H1 (cell line): ENCODE data around the gene OR10V1. TPM values are rescaled to one million over a fixed set of nuclear protein-coding genes. Genes with fewer than 3 reads are reported as not detected.

Experiments
- CTCF ChIA-PET: fragments of 300-600 bp; sonication (Branson Sonifier 250); formaldehyde crosslinking; loops from one replicate; lab custom pipeline; 2021; ENCODE audit not compliant: partially characterized antibody; lab: Charles Lee
- POLR2A ChIA-PET: fragments of 300-600 bp; sonication (Branson Sonifier 250); formaldehyde crosslinking; loops from one replicate; lab custom pipeline; 2021; ENCODE audit warnings: inconsistent platforms; ENCODE audit not compliant: partially characterized antibody; lab: Charles Lee
- DNase-seq, 2 experiments: peaks; one replicate each; pipeline versions ENCODE4 v3.0.0 to v3.0.0-alpha.2; 2010 to 2022; ENCODE audit warnings: low spot score in 2 of 2, low read depth in 1 of 2, mixed read lengths in 1 of 2
- FAIRE-seq: peaks from 2 replicates; lab custom pipeline; 2011; peaks lifted over from hg19 to GRCh38; lab: Jason Lieb, UNC
- H2AFZ ChIP-seq: 2 replicates; pipeline ENCODE4 v1.8.1; 2012; ENCODE audit warnings: low read length, inconsistent platforms
- H2AK5ac ChIP-seq: 2 replicates; pipeline ENCODE4 v1.6.1; 2013; ENCODE audit warnings: low read depth, low read length
- H2BK120ac ChIP-seq: replicated peaks from 2 replicates; pipeline ENCODE3; 2013; ENCODE audit warnings: low read depth, low read length, inconsistent platforms
- H2BK12ac ChIP-seq: 2 replicates; pipeline ENCODE4 v1.6.1; 2013; ENCODE audit warnings: low read depth, low read length
- H2BK15ac ChIP-seq: 2 replicates; pipeline ENCODE4 v1.6.1; 2013; ENCODE audit warnings: low read length
- H2BK20ac ChIP-seq: 2 replicates; pipeline ENCODE4 v1.6.1; 2013; ENCODE audit warnings: low read length
- H2BK5ac ChIP-seq: 2 replicates; pipeline ENCODE4 v1.6.1; 2013; ENCODE audit warnings: low read depth, low read length
- H3K14ac ChIP-seq: 2 replicates; pipeline ENCODE4 v1.6.1; 2013; ENCODE audit warnings: inconsistent platforms; ENCODE audit not compliant: insufficient read length
- H3K18ac ChIP-seq: 2 replicates; pipeline ENCODE4 v1.6.1; 2013; ENCODE audit warnings: low read length; ENCODE audit errors: extremely low read depth
- H3K23ac ChIP-seq: 2 replicates; pipeline ENCODE4 v1.6.1; 2013; ENCODE audit warnings: inconsistent platforms; ENCODE audit not compliant: insufficient read length
- H3K23me2 ChIP-seq: 2 replicates; pipeline ENCODE4 v1.6.1; 2013; ENCODE audit warnings: low read depth, low read length
- H3K27ac ChIP-seq: 2 replicates; pipeline ENCODE4 v1.6.1; 2011; ENCODE audit warnings: low read depth, low read length, inconsistent platforms
- H3K27me3 ChIP-seq, 4 experiments: replicated peaks in 1 of 4; 1 replicate in 1 of 4; 2 replicates in 3 of 4; pipeline versions ENCODE4 v1.6.1 to v1.8.1; 2011 to 2013; ENCODE audit warnings: low read length in 3 of 4, mild to moderate bottlenecking in 3 of 4, inconsistent platforms in 2 of 4, mixed read lengths in 2 of 4, moderate library complexity in 1 of 4; ENCODE audit not compliant: control insufficient read depth in 3 of 4, insufficient read depth in 3 of 4; ENCODE audit errors: extremely low read depth in 1 of 4
- H3K36me3 ChIP-seq, 4 experiments: 2 replicates each; pipeline versions ENCODE4 v1.6.1 to v1.8.1; 2011 to 2013; ENCODE audit warnings: mild to moderate bottlenecking in 4 of 4, low read length in 3 of 4, moderate library complexity in 2 of 4, control low read depth in 1 of 4, inconsistent platforms in 1 of 4; ENCODE audit not compliant: insufficient read depth in 4 of 4, control insufficient read depth in 2 of 4
- H3K4ac ChIP-seq: replicated peaks from 2 replicates; pipeline ENCODE3; 2013; ENCODE audit warnings: low read length, low read depth, mixed read lengths, inconsistent platforms; ENCODE audit not compliant: insufficient read length
- H3K4me1 ChIP-seq, 4 experiments: replicated peaks in 1 of 4; 1 replicate in 1 of 4; 2 replicates in 3 of 4; pipeline versions ENCODE4 v1.6.1 to v1.8.1; 2011 to 2013; ENCODE audit warnings: low read length in 3 of 4, inconsistent platforms in 2 of 4, mixed read lengths in 1 of 4; ENCODE audit not compliant: insufficient read depth in 4 of 4, control insufficient read depth in 3 of 4
- H3K4me2 ChIP-seq, 2 experiments: 2 replicates each; pipeline versions ENCODE4 v1.6.1 to v1.8.1; 2011 to 2013; ENCODE audit warnings: low read depth in 2 of 2, low read length in 2 of 2, control low read depth in 1 of 2, inconsistent platforms in 1 of 2, mild to moderate bottlenecking in 1 of 2; ENCODE audit not compliant: insufficient read depth in 1 of 2
- H3K4me3 ChIP-seq, 4 experiments: fragments of 200-600, 300-600 bp in 1 of 4; sonication (generic), shearing (Covaris generic), sonication (Bioruptor Twin) in 1 of 4; 2 replicates each; pipeline versions ENCODE4 v1.5.1 to v1.8.1; 2011 to 2016; ENCODE audit warnings: low read length in 4 of 4, low read depth in 3 of 4, control low read depth in 2 of 4, inconsistent platforms in 2 of 4, mild to moderate bottlenecking in 2 of 4, mixed read lengths in 1 of 4, moderate library complexity in 1 of 4; ENCODE audit not compliant: insufficient read depth in 2 of 4; ENCODE audit errors: extremely low read depth in 1 of 4
- H3K56ac ChIP-seq: replicated peaks from 2 replicates; pipeline ENCODE3; 2013; ENCODE audit warnings: low read depth, mild to moderate bottlenecking, mixed read lengths, low read length, inconsistent platforms; ENCODE audit not compliant: insufficient read length
- H3K79me1 ChIP-seq: 2 replicates; pipeline ENCODE4 v1.6.1; 2013; ENCODE audit warnings: low read depth, low read length, control low read depth
- H3K79me2 ChIP-seq, 2 experiments: 2 replicates each; pipeline versions ENCODE4 v1.6.1 to v1.8.1; 2012 to 2013; ENCODE audit warnings: low read length in 2 of 2, mild to moderate bottlenecking in 2 of 2, inconsistent platforms in 1 of 2; ENCODE audit not compliant: insufficient read depth in 2 of 2, control insufficient read depth in 1 of 2
- H3K9ac ChIP-seq, 4 experiments: replicated peaks in 1 of 4; 1 replicate in 1 of 4; 2 replicates in 3 of 4; pipeline versions ENCODE4 v1.6.1 to v1.8.1; 2011 to 2013; ENCODE audit warnings: low read depth in 3 of 4, low read length in 3 of 4, control low read depth in 2 of 4, mild to moderate bottlenecking in 2 of 4, moderate library complexity in 2 of 4, inconsistent platforms in 1 of 4; ENCODE audit errors: extremely low read depth in 1 of 4
- H3K9me3 ChIP-seq, 2 experiments: 2 replicates each; pipeline versions ENCODE4 v1.6.1 to v1.8.1; 2012 to 2013; ENCODE audit warnings: mild to moderate bottlenecking in 2 of 2, moderate library complexity in 2 of 2, control low read depth in 1 of 2, inconsistent platforms in 1 of 2, low read depth in 1 of 2, low read length in 1 of 2, mixed read lengths in 1 of 2; ENCODE audit not compliant: insufficient read depth in 2 of 2
- H4K20me1 ChIP-seq, 2 experiments: replicated peaks in 1 of 2; 2 replicates each; pipeline versions ENCODE3 to v1.8.1; 2011 to 2013; ENCODE audit warnings: inconsistent platforms in 2 of 2, low read length in 2 of 2, mild to moderate bottlenecking in 1 of 2; ENCODE audit not compliant: insufficient read depth in 2 of 2, control insufficient read depth in 1 of 2
- H4K5ac ChIP-seq: 2 replicates; pipeline ENCODE4 v1.6.1; 2013; ENCODE audit warnings: low read length, low read depth, mixed read lengths, inconsistent platforms; ENCODE audit not compliant: insufficient read length
- H4K8ac ChIP-seq: 2 replicates; pipeline ENCODE4 v1.8.0; 2013; ENCODE audit warnings: mild to moderate bottlenecking, moderate library complexity, low read length, inconsistent platforms; ENCODE audit not compliant: insufficient read depth; ENCODE audit errors: extremely low read depth
- H4K91ac ChIP-seq: replicated peaks from 2 replicates; pipeline ENCODE3; 2013; ENCODE audit warnings: low read length, mixed read lengths, inconsistent platforms; ENCODE audit not compliant: insufficient read length
- CHD1 ChIP-seq: IDR thresholded peaks from 2 replicates; pipeline ENCODE4 v1.6.1; 2012; ENCODE audit warnings: low read depth, low read length, improper control_type of control experiment
- EP300 ChIP-seq, 2 experiments: IDR thresholded peaks; 1 replicate in 1 of 2; 2 replicates in 1 of 2; pipeline ENCODE4 v1.6.1; 2011 to 2012; ENCODE audit warnings: low read depth in 2 of 2, low read length in 2 of 2, mild to moderate bottlenecking in 2 of 2, borderline replicate concordance in 1 of 2, inconsistent platforms in 1 of 2, moderate library complexity in 1 of 2
- GTF2F1 ChIP-seq: IDR thresholded peaks from 2 replicates; pipeline ENCODE4 v1.6.1; 2012; ENCODE audit warnings: low read depth, low read length, improper control_type of control experiment, borderline replicate concordance
- KDM1A ChIP-seq: fragments of 200-600, 300-600 bp; sonication (generic); IDR thresholded peaks from 2 replicates; pipeline ENCODE4 v1.7.1; 2016; ENCODE audit warnings: mild to moderate bottlenecking, low read length, borderline replicate concordance
- KDM4A ChIP-seq: IDR thresholded peaks from one replicate; pipeline ENCODE4 v1.7.1; 2012; ENCODE audit warnings: low read depth, mild to moderate bottlenecking, moderate library complexity, low read length, inconsistent platforms; ENCODE audit not compliant: severe bottlenecking
- NRF1 ChIP-seq: IDR thresholded peaks from 2 replicates; pipeline ENCODE4 v1.6.1; 2011; ENCODE audit warnings: mild to moderate bottlenecking, low read depth, low read length, improper control_type of control experiment
- PHF8 ChIP-seq: fragments of 200-600 bp; sonication (generic); conservative IDR thresholded peaks from 2 replicates; pipeline ENCODE4 v1.7.1; 2012; ENCODE audit warnings: low read depth, mild to moderate bottlenecking, inconsistent platforms, low read length, moderate library complexity
- POLR2A ChIP-seq, 2 experiments: IDR thresholded peaks; 1 replicate in 1 of 2; 2 replicates in 1 of 2; pipeline ENCODE4 v1.6.1; 2011; ENCODE audit warnings: low read depth in 2 of 2, low read length in 2 of 2, mild to moderate bottlenecking in 2 of 2; ENCODE audit errors: control extremely low read depth in 1 of 2
- POLR2AphosphoS5 ChIP-seq: IDR thresholded peaks from 2 replicates; pipeline ENCODE4 v1.6.1; 2011; ENCODE audit warnings: low read depth, low read length
- SP4 ChIP-seq: IDR thresholded peaks from 2 replicates; pipeline ENCODE4 v1.6.1; 2012; ENCODE audit warnings: low read length, inconsistent platforms
- TAF1 ChIP-seq: IDR thresholded peaks from 2 replicates; pipeline ENCODE4 v1.6.1; 2011; ENCODE audit warnings: mild to moderate bottlenecking, low read depth, low read length
- WGBS, 2 experiments: shearing (Covaris generic) in 1 of 2; methylation state at CpG; one replicate each; pipeline versions ENCODE4 v1.1.6 to v1.1.7; 2013 to 2015; ENCODE audit warnings: low lambda C conversion rate in 2 of 2, mixed read lengths in 2 of 2, inconsistent platforms in 1 of 2, low coverage in 1 of 2, missing lambda C conversion rate in 1 of 2; ENCODE audit not compliant: insufficient replicate concordance in 2 of 2, insufficient coverage in 1 of 2, insufficient read length in 1 of 2; ENCODE audit errors: extremely low coverage in 1 of 2, missing lambda C conversion rate in 1 of 2; 5-methylcytosine and 5-hydroxymethylcytosine counted together
- polyA plus RNA-seq, 7 experiments: library from polyadenylated mRNA; depleted of rRNA in 3 of 7; stranded (reverse) in 5 of 7; unstranded in 2 of 7; fragments of >200 nt in 5 of 7; fragments of 200-250 nt in 2 of 7; gene quantifications; 1 replicate in 5 of 7; 2 replicates in 1 of 7; 4 replicates in 1 of 7; pipeline versions ENCODE4 v1.2.1 to v1.2.3, GENCODE V29; 2011 to 2013; ENCODE audit warnings: missing spikeins in 2 of 7, mixed read lengths in 2 of 7
- total RNA-seq: library from RNA; stranded (reverse); fragmentation: NEBNext Ultra II Directional; extraction: Animal tissue kit (Norgen Biotek cat#: 25700); gene quantifications from 2 replicates; pipeline ENCODE4 v1.2.1, GENCODE V29; 2021

OR10V1 gene
- total and polyA plus RNA-seq, 2 of the 8 experiments (the other 6 are each of a cell fraction or from before 2014, with no cell fraction given), result not detected

DNA sequence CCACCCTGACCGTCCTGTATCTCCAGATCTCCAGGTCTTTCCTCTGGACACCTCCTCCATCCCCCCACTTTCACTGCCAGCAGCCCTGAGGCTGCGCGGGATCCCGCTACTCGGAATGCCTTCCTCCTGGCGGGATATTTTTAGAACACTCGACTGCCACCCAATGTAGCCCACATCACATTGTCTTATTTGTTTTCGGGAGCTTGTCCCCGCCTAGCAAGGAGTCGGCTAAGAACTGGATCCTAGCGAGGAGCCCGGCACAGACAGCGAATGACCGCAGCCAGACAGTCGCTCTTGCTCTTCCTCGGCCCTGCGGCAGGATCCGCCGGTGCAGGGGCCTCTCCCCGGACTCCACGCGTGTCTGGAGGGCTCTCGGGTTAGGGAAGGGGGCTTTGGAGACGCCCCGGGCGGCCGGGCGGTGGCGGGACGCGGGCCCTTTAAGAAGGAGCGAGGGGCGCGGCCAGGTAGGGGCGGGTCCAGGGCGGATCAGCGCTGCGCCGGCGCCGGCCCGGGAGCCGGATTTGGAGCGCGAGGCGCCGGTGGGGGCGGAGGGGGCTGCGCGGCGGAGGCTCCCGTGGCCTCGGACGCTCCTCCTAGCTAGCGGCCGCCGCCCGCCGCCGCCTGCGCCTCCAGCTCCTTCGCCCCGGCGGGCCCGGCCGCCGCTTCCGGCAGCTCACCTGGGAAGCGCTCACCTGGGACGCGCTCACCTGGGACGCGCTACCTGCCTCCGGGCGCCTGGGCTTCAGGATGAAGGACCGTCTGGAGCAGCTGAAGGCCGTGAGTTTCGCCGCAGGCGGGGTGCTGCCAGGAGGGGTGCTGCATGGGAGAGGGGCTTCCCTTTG, 41.4 kb upstream of the OR10V1 start, which contains the start of gene STX3:
Gene STX3, plus strand, starts transcription at position 518 of the 842 bp plus-strand sequence. Its CDS starts 230 bp downstream, at position 748.
- H3K14ac ChIP-seq, result peak within 1 kb of the TSS; percentile 91
- H4K5ac ChIP-seq, result peak within 1 kb of the TSS; percentile 57
- peaks cover 0 to 6% (median 0%) of the 10 kb centered on the region in 4 experiments; a peak in 1 of 7 replicates for H3K27me3 ChIP-seq
- ChIA-PET CTCF (interaction anchor here (0.6 to 5.5 kb wide), 22 partner anchors 8 to 767 kb away, joined by 3 to 48 read pairs (median 4); partner anchors contain the start of gene MRPL16), POLR2A (interaction anchor here (1.2 to 3.0 kb wide), 11 partner anchors 10 to 200 kb away, joined by 3 to 13 read pairs (median 4); partner anchors contain the start of genes MRPL16, OSBP and PATL1)
- FAIRE-seq (peak; percentile 39), DNase-seq (peak in 1 of 2 experiments; percentile 85)
- peaks cover 7 to 22% of the 10 kb centered on the region in 2 experiments for H4K20me1 ChIP-seq
- peak within 1 kb of the TSS; percentile 66 for H2BK5ac ChIP-seq
- no peaks in the 10 kb centered on the region for H3K9me3 ChIP-seq
- WGBS, 2 experiments, result 1% methylated on average over 47 of the region's 80 CpGs; no CpG with 5 or more reads in 1 of the 2 experiments
- no peak within 1 kb of the TSS for H2BK120ac ChIP-seq
- H3K4me2 ChIP-seq, result peak within 1 kb of the TSS; percentile 87 to 89
- H3K4ac ChIP-seq, result no peak within 1 kb of the TSS
- H2AFZ ChIP-seq, result peak within 1 kb of the TSS; percentile 84
- H4K91ac ChIP-seq, result no peak within 1 kb of the TSS
- H2BK12ac ChIP-seq, result peak within 1 kb of the TSS; percentile 33; the same call in 1 of the 2 replicates
- H3K36me3 ChIP-seq, result no peaks in the 10 kb centered on the region
- peak within 1 kb of the TSS; percentile 88 to 94 (median 89) for H3K4me3 ChIP-seq
- H2BK20ac ChIP-seq, result no peak within 1 kb of the TSS
- H3K27ac ChIP-seq, result no peak within 1 kb of the TSS
- H3K18ac ChIP-seq, result peak within 1 kb of the TSS; percentile 85
- peaks cover 19 to 43% of the 10 kb centered on the region in 2 experiments for H3K79me2 ChIP-seq
- no peak within 1 kb of the TSS for H2AK5ac ChIP-seq
- peaks cover 2 to 11% (median 7%) of the 10 kb centered on the region in 4 experiments; a peak in 6 of 7 replicates for H3K4me1 ChIP-seq
- H3K23ac ChIP-seq, result no peak within 1 kb of the TSS
- no peak within 1 kb of the TSS for H3K56ac ChIP-seq
- H3K9ac ChIP-seq, result peak within 1 kb of the TSS; percentile 54 to 82 (median 66)
- H4K8ac ChIP-seq, result peak within 1 kb of the TSS; percentile 86
- peaks cover 18% of the 10 kb centered on the region for H3K79me1 ChIP-seq
- peaks cover 10% of the 10 kb centered on the region; the same call in 1 of the 2 replicates for H3K23me2 ChIP-seq
- peak within 1 kb of the TSS; percentile 6; the same call in 1 of the 2 replicates for H2BK15ac ChIP-seq
- TF ChIP-seq KDM4A (peak; percentile 58), POLR2A (IDR thresholded peaks at IDR 0.05; ENCODE audit: control extremely low read depth in 1 of 2, low read depth in 2 of 2, low read length in 2 of 2) (peak in 1 of 2 experiments; percentile 74; a peak in 2 of 3 replicates), CHD1 (no peak), TAF1 (peak; percentile 61), PHF8 (peak; percentile 75), EP300 (IDR thresholded peaks at IDR 0.05; ENCODE audit: borderline replicate concordance in 1 of 2, low read depth in 2 of 2, low read length in 2 of 2) (no peak), GTF2F1 (no peak), SP4 (no peak), NRF1 (peak; percentile 32; the same call in 1 of the 2 replicates), KDM1A (no peak), POLR2AphosphoS5 (peak; percentile 22; the same call in 1 of the 2 replicates)
